Gastroesophageal sphincter (tissue), 4 donors: ENCODE data around the gene GHRL. TPM values are rescaled to one million over a fixed set of nuclear protein-coding genes. Genes with fewer than 3 reads are reported as not detected.
A peak's percentile ranks its signal among the peaks of the same experiment; 100 is the strongest.
"Not testable (repeated sequence)": the region's sequence is repeated elsewhere in the genome, so short reads cannot be mapped to it uniquely, and the experiment has no call there.

Experiments
- ATAC-seq: fragments of 150-250 bp; one replicate; pipeline ENCODE4 v1.9.1; 2016; ENCODE audit warnings: mild to moderate bottlenecking, moderate library complexity
- H3K27ac ChIP-seq, 4 donors: fragments of 200-600 bp; sonication (generic) in 3 of 4; 1 replicate in 3 of 4; 2 replicates in 1 of 4; pipeline ENCODE4 v1.5.1; 2016 to 2019
- H3K27me3 ChIP-seq: fragments of 200-600 bp; sonication (generic); one replicate; pipeline ENCODE4 v1.5.1; 2019
- H3K36me3 ChIP-seq, 2 donors: fragments of 200-600 bp; sonication (generic); one replicate each; pipeline ENCODE4 v1.5.1; 2019; ENCODE audit warnings: control low read depth in 1 of 2
- H3K4me1 ChIP-seq, 3 donors: fragments of 200-600 bp; sonication (generic); 1 replicate in 2 of 3; 2 replicates in 1 of 3; pipeline ENCODE4 v1.5.1; 2016 to 2019; ENCODE audit warnings: control low read depth in 2 of 3
- H3K4me3 ChIP-seq, 2 donors: fragments of 200-600 bp; sonication (generic); one replicate each; pipeline ENCODE4 v1.5.1; 2019; ENCODE audit warnings: mild to moderate bottlenecking in 1 of 2, moderate library complexity in 1 of 2
- H3K9me3 ChIP-seq, 3 donors: fragments of 200-600 bp; sonication (generic); one replicate each; pipeline ENCODE4 v1.5.1; 2017 to 2019; ENCODE audit warnings: control low read depth in 2 of 3
- EP300 ChIP-seq: sonication (generic); formaldehyde crosslinking; IDR thresholded peaks from one replicate; pipeline ENCODE4 v1.6.1; 2017; ENCODE audit warnings: antibody characterized with exemption, mild to moderate bottlenecking
- POLR2A ChIP-seq, 2 donors: fragments of 450-650 bp; IDR thresholded peaks; one replicate each; pipeline ENCODE4 v1.6.1; 2017; ENCODE audit warnings: antibody characterized with exemption in 2 of 2, mild to moderate bottlenecking in 2 of 2, moderate library complexity in 1 of 2
- POLR2AphosphoS5 ChIP-seq: sonication (generic); formaldehyde crosslinking; IDR thresholded peaks from one replicate; pipeline ENCODE4 v1.6.1; 2017; ENCODE audit warnings: antibody characterized with exemption
- WGBS, 2 donors: methylation state at CpG; one replicate each; pipeline ENCODE4 v1.1.5; 2018; ENCODE audit warnings: low coverage in 1 of 2; 5-methylcytosine and 5-hydroxymethylcytosine counted together
- total RNA-seq, 4 donors: library from RNA; depleted of rRNA; stranded (reverse); fragments of >200 nt; gene quantifications; one replicate each; pipeline ENCODE4 v1.1.0, GENCODE V29; 2016
- TF ChIP-seq, protein P1 (sequence below), 4 experiments: fragments of 200-600 bp in 2 of 4; fragments of 450-650 bp in 2 of 4; sonication (generic) in 1 of 4; IDR thresholded peaks; one replicate each; pipeline ENCODE4 v1.5.1; 2017 to 2019; ENCODE audit warnings: antibody characterized with exemption in 4 of 4, mild to moderate bottlenecking in 2 of 4, moderate library complexity in 2 of 4

Gene GHRL
- total RNA-seq, 4 donors from 2014 or later: 0.47 to 3.2 TPM; not detected in 2

DNA sequence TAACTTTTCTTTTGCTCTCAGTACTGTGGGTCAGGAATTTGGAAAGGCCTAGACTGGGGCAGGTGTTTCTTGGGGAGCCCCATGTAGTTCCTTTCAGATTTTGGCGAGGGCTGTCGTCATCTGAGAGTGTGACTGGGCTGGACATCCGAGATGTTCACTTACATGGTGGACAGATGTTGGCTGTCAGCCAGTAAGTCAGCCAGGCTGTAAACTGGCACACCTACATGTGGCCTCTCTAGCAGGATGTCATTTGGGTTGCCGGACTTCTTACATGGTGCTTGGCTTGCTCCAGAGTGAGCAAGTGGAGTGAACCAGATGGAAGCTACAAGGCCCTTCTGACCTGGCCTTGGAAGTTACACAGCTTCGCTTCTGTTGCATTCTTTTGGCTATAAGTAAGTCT lies 23.8 kb downstream of the GHRL start:
- peaks cover 0 to 66% of the 10 kb centered on the region in 2 donors for H3K36me3 ChIP-seq
- 73% methylated on average over 2 of the region's 5 CpGs; no CpG with 5 or more reads in 1 of the 2 donors for WGBS, 2 donors
- H3K9me3 ChIP-seq: no peaks in the 10 kb centered on the region
- H3K4me1 ChIP-seq: peaks cover 0 to 42% (median 10%) of the 10 kb centered on the region in 3 donors
- no peak for ATAC-seq
- H3K27me3 ChIP-seq: no peaks in the 10 kb centered on the region
- H3K4me3 ChIP-seq: no peak overlapping the region
- no peak overlapping the region for H3K27ac ChIP-seq
- TF ChIP-seq POLR2A (IDR thresholded peaks at IDR 0.05): no peak
- TF ChIP-seq, protein P1, sequence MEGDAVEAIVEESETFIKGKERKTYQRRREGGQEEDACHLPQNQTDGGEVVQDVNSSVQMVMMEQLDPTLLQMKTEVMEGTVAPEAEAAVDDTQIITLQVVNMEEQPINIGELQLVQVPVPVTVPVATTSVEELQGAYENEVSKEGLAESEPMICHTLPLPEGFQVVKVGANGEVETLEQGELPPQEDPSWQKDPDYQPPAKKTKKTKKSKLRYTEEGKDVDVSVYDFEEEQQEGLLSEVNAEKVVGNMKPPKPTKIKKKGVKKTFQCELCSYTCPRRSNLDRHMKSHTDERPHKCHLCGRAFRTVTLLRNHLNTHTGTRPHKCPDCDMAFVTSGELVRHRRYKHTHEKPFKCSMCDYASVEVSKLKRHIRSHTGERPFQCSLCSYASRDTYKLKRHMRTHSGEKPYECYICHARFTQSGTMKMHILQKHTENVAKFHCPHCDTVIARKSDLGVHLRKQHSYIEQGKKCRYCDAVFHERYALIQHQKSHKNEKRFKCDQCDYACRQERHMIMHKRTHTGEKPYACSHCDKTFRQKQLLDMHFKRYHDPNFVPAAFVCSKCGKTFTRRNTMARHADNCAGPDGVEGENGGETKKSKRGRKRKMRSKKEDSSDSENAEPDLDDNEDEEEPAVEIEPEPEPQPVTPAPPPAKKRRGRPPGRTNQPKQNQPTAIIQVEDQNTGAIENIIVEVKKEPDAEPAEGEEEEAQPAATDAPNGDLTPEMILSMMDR (IDR thresholded peaks at IDR 0.05): no peak
- no peak for TF ChIP-seq EP300
- TF ChIP-seq POLR2AphosphoS5: no peak

DNA sequence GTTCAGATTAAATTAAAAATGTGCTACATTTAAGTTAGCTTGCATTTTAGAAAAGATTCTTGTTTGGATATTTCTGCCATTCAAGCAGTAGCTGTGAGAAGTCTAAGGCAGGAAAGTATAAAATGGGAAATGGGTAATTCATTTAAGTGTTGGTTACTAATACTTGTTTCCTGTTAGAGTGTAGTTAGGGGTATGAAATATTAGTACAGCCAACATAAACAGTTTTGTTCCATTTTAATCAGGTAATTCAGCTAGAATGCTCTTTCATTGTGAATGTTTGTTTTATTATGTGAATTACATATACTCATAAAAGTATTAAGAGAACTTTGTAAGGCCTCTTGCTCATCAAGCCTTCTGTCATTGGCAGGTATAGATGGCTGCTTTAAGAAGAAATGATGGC lies 24.6 kb downstream of the GHRL start:
- ATAC-seq: no peak
- no peaks in the 10 kb centered on the region for H3K9me3 ChIP-seq
- peaks cover 0 to 66% of the 10 kb centered on the region in 2 donors for H3K36me3 ChIP-seq

DNA sequence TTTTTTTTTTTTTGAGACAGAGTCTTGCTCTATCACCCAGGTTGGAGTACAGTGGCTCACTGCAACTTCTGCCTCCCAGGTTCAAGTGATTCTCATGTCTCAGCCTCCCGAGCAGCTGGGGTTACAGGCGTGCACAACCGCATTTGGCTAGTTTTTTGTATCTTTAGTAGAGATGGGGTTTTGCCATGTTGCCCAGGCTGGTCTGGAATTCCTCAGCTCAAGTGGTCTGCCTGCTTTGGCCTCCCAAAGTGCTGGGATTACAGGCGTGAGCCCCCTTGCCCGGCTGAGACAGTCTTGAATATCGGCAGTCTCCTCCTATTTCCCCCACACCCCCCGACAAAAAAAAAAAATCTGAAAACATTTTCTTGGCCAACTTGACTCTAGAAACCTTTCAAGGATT lies 25.8 kb downstream of the GHRL start:
- 70 to 83% methylated on average over 2 to 4 of the region's 7 CpGs for WGBS, 2 donors
- H3K4me1 ChIP-seq: peaks cover 0 to 37% (median 0%) of the 10 kb centered on the region in 3 donors
- H3K9me3 ChIP-seq, H3K4me3 ChIP-seq, ATAC-seq, H3K27ac ChIP-seq, H3K27me3 ChIP-seq: not testable (repeated sequence)
- H3K36me3 ChIP-seq: peaks cover 0 to 63% of the 10 kb centered on the region in 2 donors

More for the DNA sequence above, 24.6 kb downstream of the GHRL start:
- no peaks in the 10 kb centered on the region for H3K27me3 ChIP-seq
- TF ChIP-seq, protein P1 (IDR thresholded peaks at IDR 0.05): no peak
- TF ChIP-seq POLR2AphosphoS5: no peak
- TF ChIP-seq POLR2A (IDR thresholded peaks at IDR 0.05): no peak
- TF ChIP-seq EP300: no peak
- peaks cover 0 to 42% (median 3%) of the 10 kb centered on the region in 3 donors for H3K4me1 ChIP-seq
- H3K27ac ChIP-seq: no peak overlapping the region
- no peak overlapping the region for H3K4me3 ChIP-seq

DNA sequence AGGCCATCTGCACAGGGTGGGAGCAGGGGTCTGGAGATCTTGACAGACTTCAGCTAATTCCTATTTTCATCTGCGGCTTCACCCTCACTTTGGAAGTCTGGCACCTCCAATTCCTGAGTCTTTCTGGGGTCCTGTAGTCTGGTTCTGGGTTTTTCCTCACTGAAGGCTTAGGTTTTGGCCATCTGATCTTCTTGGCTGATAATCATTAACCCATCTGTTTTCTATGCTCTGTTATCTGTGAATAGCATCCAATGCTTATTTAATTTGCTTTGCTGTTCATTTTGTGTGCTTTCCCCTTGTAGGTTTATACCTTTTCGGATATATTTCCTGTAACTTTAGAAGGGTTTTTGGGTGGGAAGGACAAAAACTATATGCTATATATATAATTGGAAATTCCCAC lies 26.9 kb downstream of the GHRL start:
- Histone ChIP-seq H3K36me3 (peaks cover 0 to 63% of the 10 kb centered on the region in 2 donors), H3K9me3 (no peaks in the 10 kb centered on the region), H3K27ac (no peak overlapping the region), H3K4me1 (peaks cover 0 to 37% (median 0%) of the 10 kb centered on the region in 3 donors), H3K4me3 (no peak overlapping the region), H3K27me3 (no peaks in the 10 kb centered on the region)
- TF ChIP-seq POLR2A (IDR thresholded peaks at IDR 0.05) (no peak), EP300 (no peak), POLR2AphosphoS5 (no peak)
- TF ChIP-seq, protein P1 (IDR thresholded peaks at IDR 0.05): no peak
- 100% methylated on average over 2 of the region's 2 CpGs for WGBS, 2 donors
- ATAC-seq: no peak

DNA sequence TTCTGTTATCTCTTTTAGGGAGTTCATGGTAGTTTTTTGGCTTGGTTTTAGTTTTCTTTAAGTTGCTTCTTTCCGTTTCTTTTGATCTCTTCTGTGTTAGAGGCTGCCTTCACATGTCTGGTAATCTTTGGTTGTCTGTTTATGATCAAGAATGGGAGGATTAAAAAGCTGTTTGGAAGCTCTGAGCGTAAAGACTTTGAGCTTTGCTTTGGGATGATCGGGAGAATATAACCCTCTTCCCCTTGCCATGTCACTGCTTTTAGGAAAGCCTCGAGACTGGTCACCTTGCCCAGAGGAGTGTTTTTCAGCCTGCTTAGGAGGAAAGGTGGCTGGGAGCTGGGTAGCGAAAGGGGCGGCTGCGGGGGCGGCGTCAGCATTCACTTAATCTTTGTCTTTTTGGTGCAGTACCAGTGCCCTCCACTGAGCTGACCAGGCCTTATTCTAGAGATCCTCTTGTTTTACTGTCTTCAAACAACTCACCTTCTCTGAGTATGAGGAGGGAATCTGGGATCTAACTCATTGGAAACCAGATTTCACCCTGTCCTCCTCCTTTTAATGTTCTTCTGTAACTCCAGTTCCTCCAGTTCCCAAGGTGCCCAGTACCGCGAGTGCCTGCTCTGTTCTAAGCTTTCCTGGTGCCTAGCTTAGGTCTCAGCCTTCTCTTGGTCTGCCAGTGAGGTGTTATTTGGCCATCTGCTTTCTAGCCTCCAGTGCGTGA lies 28.9 kb downstream of the GHRL start:
- H3K27me3 ChIP-seq: no peaks in the 10 kb centered on the region
- ATAC-seq: peak; percentile 57
- WGBS, 2 donors: 34 to 37% methylated on average over 10 of the region's 12 CpGs
- peaks cover 0 to 63% of the 10 kb centered on the region in 2 donors for H3K36me3 ChIP-seq
- H3K4me1 ChIP-seq: peaks cover 0 to 37% (median 0%) of the 10 kb centered on the region in 3 donors
- no peak overlapping the region for H3K4me3 ChIP-seq
- TF ChIP-seq EP300 (no peak), POLR2AphosphoS5 (no peak)
- TF ChIP-seq, protein P1 (IDR thresholded peaks at IDR 0.05): peak in 3 of 4 experiments; percentile 44 to 56 (median 55)
- H3K27ac ChIP-seq: peak overlapping the region in 3 of 4 donors; percentile 23 to 46 (median 34)
- H3K9me3 ChIP-seq: no peaks in the 10 kb centered on the region
